ENCODE results near the gene PDGFD.

PDGFD gene

DNA sequence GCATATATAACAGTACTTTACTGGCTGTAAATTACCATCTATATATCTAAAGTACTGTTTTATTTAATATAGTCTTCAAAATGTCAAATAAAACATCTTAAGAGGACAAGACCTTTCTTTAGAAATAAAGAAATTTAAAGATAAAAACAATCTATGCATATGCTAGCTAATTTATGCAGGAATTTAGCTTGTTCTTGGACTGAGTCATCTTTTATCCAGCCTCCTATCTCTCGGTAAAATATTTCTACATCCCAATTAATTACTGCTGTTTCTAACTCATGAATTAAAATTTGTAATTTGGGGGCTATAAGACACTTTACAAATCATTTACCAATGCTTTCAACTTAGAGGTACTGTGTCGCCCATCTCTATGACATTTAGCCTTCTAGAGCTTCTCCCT, 200.3 kb downstream of the PDGFD start:
- TF ChIP-seq, protein P1, sequence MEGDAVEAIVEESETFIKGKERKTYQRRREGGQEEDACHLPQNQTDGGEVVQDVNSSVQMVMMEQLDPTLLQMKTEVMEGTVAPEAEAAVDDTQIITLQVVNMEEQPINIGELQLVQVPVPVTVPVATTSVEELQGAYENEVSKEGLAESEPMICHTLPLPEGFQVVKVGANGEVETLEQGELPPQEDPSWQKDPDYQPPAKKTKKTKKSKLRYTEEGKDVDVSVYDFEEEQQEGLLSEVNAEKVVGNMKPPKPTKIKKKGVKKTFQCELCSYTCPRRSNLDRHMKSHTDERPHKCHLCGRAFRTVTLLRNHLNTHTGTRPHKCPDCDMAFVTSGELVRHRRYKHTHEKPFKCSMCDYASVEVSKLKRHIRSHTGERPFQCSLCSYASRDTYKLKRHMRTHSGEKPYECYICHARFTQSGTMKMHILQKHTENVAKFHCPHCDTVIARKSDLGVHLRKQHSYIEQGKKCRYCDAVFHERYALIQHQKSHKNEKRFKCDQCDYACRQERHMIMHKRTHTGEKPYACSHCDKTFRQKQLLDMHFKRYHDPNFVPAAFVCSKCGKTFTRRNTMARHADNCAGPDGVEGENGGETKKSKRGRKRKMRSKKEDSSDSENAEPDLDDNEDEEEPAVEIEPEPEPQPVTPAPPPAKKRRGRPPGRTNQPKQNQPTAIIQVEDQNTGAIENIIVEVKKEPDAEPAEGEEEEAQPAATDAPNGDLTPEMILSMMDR (IDR thresholded peaks at IDR 0.05; ENCODE audit: low read depth, low read length, missing control alignments) = no peak
- no peak for DNase-seq (ENCODE audit: extremely low read depth, low read depth)
- H3K4me3 ChIP-seq (replicated peaks; ENCODE audit: low read depth, low read length) = no peak overlapping the region

DNA sequence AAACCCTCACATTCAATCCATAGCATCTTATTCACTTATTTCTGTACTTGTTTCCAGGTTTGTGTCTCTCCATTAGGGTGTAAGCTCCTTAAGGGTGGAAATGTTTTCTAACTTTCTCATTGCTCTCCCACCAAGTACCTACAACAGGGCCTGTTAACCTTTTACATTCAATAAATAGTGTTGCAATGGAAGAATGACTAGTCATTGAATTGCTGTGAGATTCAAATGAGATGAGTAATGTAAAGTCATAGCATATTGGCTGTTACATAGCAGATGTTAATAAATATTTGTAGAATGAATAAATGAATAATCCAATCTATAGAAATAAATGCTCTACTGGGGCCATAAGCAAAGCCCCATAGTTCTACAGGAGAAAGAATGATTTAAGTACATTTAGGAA, 202.9 kb downstream of the PDGFD start:
- TF ChIP-seq, protein P1 (IDR thresholded peaks at IDR 0.05; ENCODE audit: low read depth, low read length, missing control alignments) = no peak

DNA sequence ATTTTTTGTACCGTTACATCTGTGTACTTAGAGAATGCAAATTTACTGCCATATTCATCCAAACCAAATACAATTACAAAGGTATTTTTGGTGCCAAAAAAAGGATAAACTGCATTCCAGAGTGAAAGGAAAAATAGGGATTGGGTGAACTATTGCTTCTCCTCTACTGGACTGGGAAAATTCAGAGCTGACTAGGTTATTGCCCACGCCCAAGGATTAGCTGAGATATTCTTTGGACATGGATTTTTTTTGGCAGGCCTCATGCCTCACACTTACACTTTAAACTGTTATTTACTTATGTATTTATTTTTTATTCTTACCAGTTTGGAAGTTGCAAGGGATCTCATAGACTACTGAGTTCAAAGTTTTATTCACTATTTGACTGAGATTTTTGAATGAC, 203.8 kb downstream of the PDGFD start:
- DNase-seq (ENCODE audit: extremely low read depth, low read depth) = no peak
- H3K4me3 ChIP-seq (replicated peaks; ENCODE audit: low read depth, low read length) = no peak overlapping the region
- TF ChIP-seq, protein P1 (IDR thresholded peaks at IDR 0.05; ENCODE audit: low read depth, low read length, missing control alignments) = no peak

More for the DNA sequence above, 202.9 kb downstream of the PDGFD start:
- H3K4me3 ChIP-seq (replicated peaks; ENCODE audit: low read depth, low read length) = no peak overlapping the region
- no peak for DNase-seq (ENCODE audit: extremely low read depth, low read depth)

DNA sequence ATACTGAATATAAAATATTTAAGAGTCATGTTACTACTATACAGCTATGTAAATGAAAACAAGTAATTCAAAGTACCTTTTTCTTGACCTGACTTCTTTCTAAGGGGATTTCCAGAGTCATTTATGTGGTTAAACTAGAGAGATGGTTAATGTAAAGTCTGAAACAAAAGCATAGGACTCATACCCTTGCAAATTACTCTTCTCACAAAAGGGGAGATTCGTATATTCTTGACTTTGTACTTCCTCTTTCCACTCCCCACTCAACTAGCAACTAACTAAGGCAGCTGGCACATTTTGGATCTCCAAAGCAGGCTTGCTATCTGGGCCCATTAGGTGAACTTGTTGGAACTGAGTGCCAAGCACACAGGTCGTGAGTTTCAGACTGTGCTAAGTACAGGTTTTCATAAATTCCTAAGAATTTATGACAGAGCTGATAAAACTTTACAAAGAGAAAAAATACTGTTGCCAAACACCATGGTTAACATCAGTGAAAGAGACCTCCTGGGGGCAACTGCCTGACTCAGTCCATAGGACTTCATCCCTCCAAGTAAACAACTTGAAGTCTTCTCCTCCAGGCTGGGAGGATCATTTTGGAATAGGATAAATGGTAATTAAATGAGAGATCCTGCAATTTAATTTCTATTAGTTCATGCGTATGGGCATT, 204.5 kb downstream of the PDGFD start:
- no peak for DNase-seq (ENCODE audit: extremely low read depth, low read depth)
- no peak overlapping the region for H3K4me3 ChIP-seq (replicated peaks; ENCODE audit: low read depth, low read length)
- TF ChIP-seq, protein P1 (IDR thresholded peaks at IDR 0.05; ENCODE audit: low read depth, low read length, missing control alignments) = no peak

DNA sequence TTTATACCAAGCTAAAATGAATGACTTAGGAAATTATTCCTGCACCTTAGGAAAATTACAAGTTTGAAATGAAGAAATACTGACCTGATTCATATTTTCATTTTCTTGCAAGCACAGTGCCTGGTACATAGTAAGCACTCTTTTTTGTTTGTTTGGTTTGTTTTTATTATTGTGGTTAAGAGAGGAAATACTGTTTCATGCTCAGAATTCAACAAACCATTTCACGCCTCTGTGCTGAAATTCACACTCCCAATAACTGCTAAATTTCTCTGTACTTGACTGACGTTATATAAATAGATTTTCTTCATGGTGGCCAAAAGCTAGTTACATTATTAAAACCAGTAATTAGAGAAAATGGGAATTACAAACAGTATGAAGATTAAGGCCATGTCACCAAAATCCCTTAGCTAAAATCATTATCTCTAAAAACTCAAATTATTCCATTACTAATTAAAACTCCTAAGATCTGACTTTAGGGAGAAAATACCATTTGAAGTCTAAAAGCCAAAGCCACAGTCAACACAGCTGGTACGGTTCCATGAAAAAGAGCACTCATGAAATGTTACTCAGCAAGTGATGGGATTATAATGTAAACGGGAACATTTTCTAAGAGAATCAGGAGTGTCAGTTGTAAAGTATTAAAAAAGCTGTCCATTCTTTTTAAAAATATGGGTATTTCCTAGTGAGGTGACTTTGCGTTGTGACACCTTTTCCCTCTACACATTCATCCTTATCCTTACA, 205.3 kb downstream of the PDGFD start:
- no peak overlapping the region for H3K4me3 ChIP-seq (replicated peaks; ENCODE audit: low read depth, low read length)
- TF ChIP-seq, protein P1 (IDR thresholded peaks at IDR 0.05; ENCODE audit: low read depth, low read length, missing control alignments) = no peak
- DNase-seq (ENCODE audit: extremely low read depth, low read depth) = no peak

DNA sequence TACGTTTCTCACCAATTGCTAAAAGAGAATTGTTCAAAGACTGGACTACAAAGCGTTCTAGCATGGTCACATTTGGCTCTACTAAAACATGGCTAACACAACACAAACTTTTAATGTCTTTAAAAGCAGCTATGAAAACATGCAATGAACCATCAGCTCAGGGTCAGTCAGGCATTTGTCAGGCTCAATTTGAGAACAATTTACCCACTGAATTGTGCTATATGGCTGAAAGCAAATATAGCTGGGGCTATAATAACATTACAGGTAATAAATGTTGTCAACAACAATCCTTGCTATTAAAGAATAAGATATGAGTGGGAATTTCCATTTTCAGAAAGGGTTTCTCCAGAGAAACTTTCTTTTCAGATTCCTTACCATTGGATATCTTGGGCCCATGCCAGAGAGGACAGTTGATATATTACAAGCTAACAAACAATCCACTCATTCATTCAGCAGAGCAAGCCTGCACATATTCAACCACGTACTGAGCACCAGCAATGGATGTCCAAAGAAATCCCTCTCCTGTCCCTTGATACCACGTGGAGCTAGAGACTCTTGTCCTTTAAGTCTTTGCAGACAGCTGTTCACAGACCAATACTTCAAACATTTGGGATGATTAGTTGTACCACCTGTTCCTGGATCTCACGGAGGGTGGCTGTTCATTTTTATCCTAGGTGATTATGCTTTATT, 210.0 kb downstream of the PDGFD start:
- no peak for DNase-seq (ENCODE audit: extremely low read depth, low read depth)
- H3K4me3 ChIP-seq (replicated peaks; ENCODE audit: low read depth, low read length) = no peak overlapping the region
- TF ChIP-seq, protein P1 (IDR thresholded peaks at IDR 0.05; ENCODE audit: low read depth, low read length, missing control alignments) = no peak

All from HFF-Myc (cell line).